KBM-7 (cell line): ENCODE results near the gene DENND6B.

ENCODE experiments used
- DNase-seq: peaks from one replicate; pipeline ENCODE4 v3.0.0-alpha.2; 2015
- in situ Hi-C: fragments of 300-500 bp; cut with MboI; formaldehyde crosslinking; loops from 2 replicates; pipeline ENCODE4 v1.14.3; 2020; ENCODE audit warnings: low sequenced_read_pairs, low pct_unique_long_range_greater_than_20kb, mixed read lengths

Gene DENND6B

GRCh38 chr22:50296658-50297490 is 29.9 kb downstream of the DENND6B start:
- in situ Hi-C loops, result no loop called here
- no peak for DNase-seq

GRCh38 chr22:50294319-50294656 is 32.5 kb downstream of the DENND6B start:
- no peak for DNase-seq
- in situ Hi-C loops, result no loop called here

- DNase-seq, result peak; percentile 83
- in situ Hi-C loops, result no loop called here
Observed at GRCh38 chr22:50293441-50294318, 33.1 kb downstream of the DENND6B start.

GRCh38 chr22:50292643-50293440 is 34.0 kb downstream of the DENND6B start:
- peak; percentile 68 for DNase-seq
- in situ Hi-C loops, result no loop called here

- no peak for DNase-seq
- in situ Hi-C loops, result no loop called here
Observed at GRCh38 chr22:50289942-50290630, 36.7 kb downstream of the DENND6B start.

GRCh38 chr22:50289151-50289941 is 37.5 kb downstream of the DENND6B start:
- in situ Hi-C loops, result no loop called here
- no peak for DNase-seq

GRCh38 chr22:50287731-50288130 is 39.1 kb downstream of the DENND6B start:
- DNase-seq, result no peak
- in situ Hi-C loops, result no loop called here

GRCh38 chr22:50286701-50287318 is 40.0 kb downstream of the DENND6B start:
- in situ Hi-C loops, result no loop called here
- no peak for DNase-seq

- in situ Hi-C loops, result no loop called here
- DNase-seq, result no peak
Observed at GRCh38 chr22:50286275-50286674, 40.5 kb downstream of the DENND6B start.

GRCh38 chr22:50285568-50286229 is 41.1 kb downstream of the DENND6B start:
- no peak for DNase-seq
- in situ Hi-C loops, result no loop called here

- in situ Hi-C loops, result no loop called here
- no peak for DNase-seq
Observed at GRCh38 chr22:50284479-50284878, 42.3 kb downstream of the DENND6B start.

- no peak for DNase-seq
- in situ Hi-C loops, result no loop called here
Observed at GRCh38 chr22:50283821-50284220, 43.0 kb downstream of the DENND6B start.

- no peak for DNase-seq
Observed at GRCh38 chr22:50282361-50283155, 44.3 kb downstream of the DENND6B start.

GRCh38 chr22:50281957-50282356 is 44.9 kb downstream of the DENND6B start:
- no peak for DNase-seq
- in situ Hi-C loops, result no loop called here

More at GRCh38 chr22:50282361-50283155, 44.3 kb downstream of the DENND6B start:
- in situ Hi-C loops, result no loop called here

- in situ Hi-C loops, result no loop called here
Observed at GRCh38 chr22:50281384-50281760, 45.4 kb downstream of the DENND6B start.

GRCh38 chr22:50280708-50281383 is 46.0 kb downstream of the DENND6B start:
- no peak for DNase-seq
- in situ Hi-C loops, result no loop called here

More at GRCh38 chr22:50281384-50281760, 45.4 kb downstream of the DENND6B start:
- no peak for DNase-seq
